Heart left ventricle (tissue), 16 donors: ENCODE data around the gene SCAI. TPM values are rescaled to one million over a fixed set of nuclear protein-coding genes. Genes with fewer than 3 reads are reported as not detected.

ENCODE experiments used
- ATAC-seq, 4 donors: fragments of 200-7000 bp; cut with Tn5 transposase; one replicate each; pipeline ENCODE4 v1.9.1; 2020 to 2022; ENCODE audit warnings: moderate library complexity in 4 of 4, mild to moderate bottlenecking in 3 of 4, moderate number of reproducible peaks in 1 of 4
- DNase-seq, 5 donors: peaks; one replicate each; pipeline ENCODE4 v3.0.0-alpha.2; 2020
- H3K27ac ChIP-seq, 12 donors: fragments of 200-600 bp; sonication (generic) in 4 of 12; one replicate each; pipeline versions ENCODE4 v1.5.0 to v1.8.0; 2016 to 2022; ENCODE audit warnings: mild to moderate bottlenecking in 2 of 12
- H3K27me3 ChIP-seq, 9 donors: fragments of 200-600 bp; sonication (generic) in 2 of 9; one replicate each; pipeline versions ENCODE4 v1.5.1 to v1.8.0; 2016 to 2022; ENCODE audit warnings: mild to moderate bottlenecking in 3 of 9
- H3K36me3 ChIP-seq, 9 donors: fragments of 200-600 bp; sonication (generic) in 2 of 9; one replicate each; pipeline versions ENCODE4 v1.5.0 to v1.8.0; 2018 to 2022; ENCODE audit warnings: mild to moderate bottlenecking in 2 of 9
- H3K4me1 ChIP-seq, 12 donors: fragments of 200-600 bp; sonication (generic) in 4 of 12; one replicate each; pipeline versions ENCODE4 v1.5.0 to v1.8.0; 2016 to 2022; ENCODE audit warnings: mild to moderate bottlenecking in 3 of 12
- H3K4me3 ChIP-seq, 12 donors: fragments of 200-600 bp; sonication (generic) in 4 of 12; one replicate each; pipeline versions ENCODE4 v1.5.0 to v1.8.0; 2017 to 2022; ENCODE audit warnings: mild to moderate bottlenecking in 9 of 12, moderate library complexity in 4 of 12
- H3K9me3 ChIP-seq, 12 donors: fragments of 200-600 bp; sonication (generic) in 4 of 12; one replicate each; pipeline versions ENCODE4 v1.5.0 to v1.8.0; 2016 to 2022; ENCODE audit warnings: mild to moderate bottlenecking in 1 of 12
- POLR2A ChIP-seq, 2 donors: fragments of 450-650 bp; IDR thresholded peaks; one replicate each; pipeline ENCODE4 v1.6.1; 2017; ENCODE audit warnings: antibody characterized with exemption in 2 of 2, mild to moderate bottlenecking in 2 of 2, moderate library complexity in 2 of 2
- WGBS, 4 donors: extraction: QIAGEN DNeasy Blood & Tissue Kit in 2 of 4; methylation state at CpG; one replicate each; pipeline versions ENCODE4 v1.1.5 to v1.1.7; 2013 to 2018; 5-methylcytosine and 5-hydroxymethylcytosine counted together
- intact Hi-C, 10 donors: fragments of 100-400 bp; cut with DNase I; formaldehyde crosslinking; loops; one replicate each; pipeline versions ENCODE4 v1.11.1 to v1.14.2; 2022
- polyA plus RNA-seq, 2 donors: library from polyadenylated mRNA; stranded (reverse); fragments of 200-250 nt; gene quantifications; one replicate each; pipeline ENCODE4 v1.2.3, GENCODE V29; 2013
- total RNA-seq, 9 donors: library from RNA; depleted of rRNA in 2 of 9; stranded (reverse); fragments of >200 nt in 2 of 9; fragmentation: NEBNext Ultra II Directional in 3 of 9; extraction: Animal tissue kit (Norgen Biotek cat#: 25700) in 3 of 9; gene quantifications; one replicate each; pipeline versions ENCODE4 v1.1.0 to v1.2.4, GENCODE V29; 2016 to 2023
- TF ChIP-seq, protein P1 (sequence below), 12 donors: fragments of 200-600 bp; sonication (generic) in 4 of 12; IDR thresholded peaks; one replicate each; pipeline versions ENCODE4 v1.5.0 to v1.8.0; 2018 to 2022; ENCODE audit warnings: antibody characterized with exemption in 12 of 12, mild to moderate bottlenecking in 5 of 12
- donor health status: ischemic (EF 13 %, LVEDD 7.1; RV severe dilation, severe dysfunction).
- donor health status: healthy with polysubstance abuse.
- donor health status: DM: no; HTN: yes; CAD: no.
- donor health status: DM: no; HTN: no; CAD: no.
- donor health status: ischemic (EF 25% LVEDD 6.9; RV normal size, moderate dysfunction).
- donor health status: ischemic (EF 25% LVEDD 5.7; RV mildly dilated, moderate dysfunction).
- donor health status: healthy.
- donor health status: DM: yes; HTN: yes; CAD: no.
- donor health status: ischemic (EF 35%, LVEDD 5.7; RV mildly dilated, moderate dysfunction).
- donor health status: nonischemic (EF 11% LVEDD 7.7; RV severe dilation, severe dysfunction).
- donor health status: DM: yes; HTN: yes; CAD: no.
- donor health status: PGD.
- donor health status: ischemic (EF 29% LVEDD 5.4; RV normal size, mild dysfunction).
- donor health status: nonischemic (EF 23%, LVEDD 6.1; RV moderate dilation, normal function).

The SCAI gene
- total and polyA plus RNA-seq, 11 donors: 1.4 to 5.3 (median 3.8) TPM

DNA sequence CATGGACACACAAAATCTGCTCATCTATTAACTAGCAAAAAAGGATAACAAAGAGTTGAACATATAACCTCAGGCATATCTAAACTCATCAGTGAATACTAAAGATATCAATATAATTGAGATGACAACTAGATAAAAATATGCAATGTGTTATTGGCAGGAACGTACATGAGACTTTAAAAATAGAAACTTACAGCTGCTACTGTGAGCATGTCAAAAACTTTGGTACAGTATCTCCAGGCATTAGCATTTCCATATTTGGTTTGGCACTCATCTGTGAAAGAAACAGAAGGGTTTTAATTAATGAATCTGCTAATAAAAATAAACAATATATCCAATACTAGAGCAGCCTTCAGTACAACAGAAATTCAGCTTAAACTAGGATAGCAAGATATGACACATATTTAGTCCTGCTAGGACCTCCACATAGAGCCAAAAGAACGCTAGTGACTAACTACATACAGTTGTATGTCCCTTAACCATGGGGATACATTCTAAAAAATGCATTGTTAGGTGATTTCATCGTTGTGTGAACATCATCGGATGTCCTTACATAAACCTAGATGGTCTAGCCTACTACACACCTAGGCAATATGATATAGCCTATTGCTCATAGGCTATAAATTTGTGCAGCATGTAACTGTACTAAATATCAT lies 10.5 kb upstream of the SCAI start:
- Histone ChIP-seq H3K27me3 (no peaks in the 10 kb centered on the region), H3K9me3 (no peaks in the 10 kb centered on the region), H3K27ac (peak overlapping the region in 5 of 12 donors; percentile 17 to 58 (median 47)), H3K4me1 (peaks cover 0 to 13% (median 2%) of the 10 kb centered on the region in 12 donors), H3K4me3 (no peak overlapping the region), H3K36me3 (peaks cover 0 to 88% (median 79%) of the 10 kb centered on the region in 9 donors)
- 66 to 74% (median 72%) methylated on average over 4 of the region's 4 CpGs for WGBS, 4 donors
- ATAC-seq: peak in 2 of 4 donors; percentile 45 to 74
- no peak for DNase-seq
- intact Hi-C loops: no loop called here
- no peak for TF ChIP-seq POLR2A (IDR thresholded peaks at IDR 0.05)
- TF ChIP-seq, protein P1, sequence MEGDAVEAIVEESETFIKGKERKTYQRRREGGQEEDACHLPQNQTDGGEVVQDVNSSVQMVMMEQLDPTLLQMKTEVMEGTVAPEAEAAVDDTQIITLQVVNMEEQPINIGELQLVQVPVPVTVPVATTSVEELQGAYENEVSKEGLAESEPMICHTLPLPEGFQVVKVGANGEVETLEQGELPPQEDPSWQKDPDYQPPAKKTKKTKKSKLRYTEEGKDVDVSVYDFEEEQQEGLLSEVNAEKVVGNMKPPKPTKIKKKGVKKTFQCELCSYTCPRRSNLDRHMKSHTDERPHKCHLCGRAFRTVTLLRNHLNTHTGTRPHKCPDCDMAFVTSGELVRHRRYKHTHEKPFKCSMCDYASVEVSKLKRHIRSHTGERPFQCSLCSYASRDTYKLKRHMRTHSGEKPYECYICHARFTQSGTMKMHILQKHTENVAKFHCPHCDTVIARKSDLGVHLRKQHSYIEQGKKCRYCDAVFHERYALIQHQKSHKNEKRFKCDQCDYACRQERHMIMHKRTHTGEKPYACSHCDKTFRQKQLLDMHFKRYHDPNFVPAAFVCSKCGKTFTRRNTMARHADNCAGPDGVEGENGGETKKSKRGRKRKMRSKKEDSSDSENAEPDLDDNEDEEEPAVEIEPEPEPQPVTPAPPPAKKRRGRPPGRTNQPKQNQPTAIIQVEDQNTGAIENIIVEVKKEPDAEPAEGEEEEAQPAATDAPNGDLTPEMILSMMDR (IDR thresholded peaks at IDR 0.05): no peak

DNA sequence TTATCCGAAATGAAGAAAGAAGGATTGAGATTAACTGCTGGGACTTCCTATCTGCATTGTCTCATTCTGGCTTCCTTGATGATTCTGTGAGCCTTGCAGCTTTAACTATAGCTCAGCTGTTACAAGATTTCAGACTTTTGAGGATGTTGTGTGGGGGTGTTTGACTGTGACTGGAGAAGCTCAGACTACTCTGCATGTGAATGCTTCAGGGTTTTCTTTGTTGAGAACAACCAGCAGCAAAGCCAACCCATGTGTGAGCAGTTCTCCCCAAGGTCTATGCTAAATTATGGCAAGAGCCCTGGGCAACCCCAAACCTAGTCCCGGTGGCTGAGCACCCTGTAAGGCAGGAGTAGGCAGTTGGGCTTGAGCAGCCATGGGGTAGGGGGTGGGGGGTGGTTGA lies 8.4 kb upstream of the SCAI start:
- H3K4me3 ChIP-seq: no peak overlapping the region
- H3K9me3 ChIP-seq: no peaks in the 10 kb centered on the region
- no peak for ATAC-seq
- WGBS, 4 donors: 93 to 98% (median 93%) methylated on average over 2 of the region's 2 CpGs
- no peak for TF ChIP-seq POLR2A (IDR thresholded peaks at IDR 0.05)
- TF ChIP-seq, protein P1 (IDR thresholded peaks at IDR 0.05): no peak
- H3K4me1 ChIP-seq: peaks cover 0 to 13% (median 3%) of the 10 kb centered on the region in 12 donors
- H3K27ac ChIP-seq: no peak overlapping the region
- no peaks in the 10 kb centered on the region for H3K27me3 ChIP-seq
- DNase-seq: no peak
- intact Hi-C loops: no loop called here
- peaks cover 0 to 88% (median 66%) of the 10 kb centered on the region in 9 donors for H3K36me3 ChIP-seq

DNA sequence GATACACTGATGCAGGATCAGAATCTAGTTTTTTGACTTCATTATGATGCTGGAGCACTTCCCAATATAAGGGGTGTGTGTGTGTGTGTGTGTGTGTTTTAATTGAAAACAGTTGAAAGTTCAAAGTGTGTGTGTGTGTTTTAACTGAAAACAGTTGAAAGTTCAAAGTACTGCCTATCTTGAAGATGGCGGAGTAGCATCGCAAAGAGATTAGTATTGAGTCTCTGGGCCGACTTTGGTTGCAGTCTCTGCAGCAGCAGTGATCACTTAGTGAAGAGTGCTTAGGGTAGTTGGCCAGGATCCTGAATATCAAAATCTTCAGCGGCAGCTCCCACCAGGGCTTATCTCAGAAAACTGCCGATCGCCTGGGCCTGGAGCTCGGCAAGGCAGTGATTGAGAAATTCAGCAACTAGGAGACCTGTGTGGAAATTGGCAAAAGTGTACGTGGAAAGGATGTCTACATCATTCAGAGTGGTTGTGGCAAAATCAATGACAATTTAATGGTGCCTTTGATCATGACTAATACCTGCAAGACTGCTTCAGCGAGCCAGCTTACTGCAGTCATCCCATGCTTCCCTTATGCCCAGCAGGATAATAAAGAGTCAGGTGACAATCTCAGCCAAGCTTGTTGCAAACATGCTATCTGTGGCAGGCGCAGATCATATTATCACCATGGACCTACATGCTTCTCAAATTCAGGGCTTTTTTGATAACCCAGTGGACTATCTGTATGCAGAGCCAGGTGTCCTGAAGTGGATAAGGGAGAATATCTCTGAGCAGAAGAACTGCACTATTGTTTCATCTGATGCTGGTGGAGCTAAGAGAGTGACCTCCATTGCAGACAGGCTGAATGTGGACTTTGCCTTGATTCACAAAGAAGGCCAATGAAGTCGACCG lies 7.3 kb upstream of the SCAI start:
- Histone ChIP-seq H3K4me3 (no peak overlapping the region), H3K9me3 (no peaks in the 10 kb centered on the region), H3K27me3 (no peaks in the 10 kb centered on the region), H3K4me1 (peaks cover 0 to 13% (median 5%) of the 10 kb centered on the region in 12 donors), H3K27ac (no peak overlapping the region), H3K36me3 (peaks cover 0 to 79% (median 61%) of the 10 kb centered on the region in 9 donors)
- WGBS, 4 donors: 60 to 65% (median 64%) methylated on average over 12 of the region's 12 CpGs
- ATAC-seq: peak in 1 of 4 donors; percentile 14
- intact Hi-C loops: no loop called here
- no peak for DNase-seq
- no peak for TF ChIP-seq POLR2A (IDR thresholded peaks at IDR 0.05)
- TF ChIP-seq, protein P1 (IDR thresholded peaks at IDR 0.05): no peak
